HFFc6 (cell line): ENCODE measurements around the gene PCGF3. TPM values are rescaled to one million over a fixed set of nuclear protein-coding genes. Genes with fewer than 3 reads are reported as not detected.

Source experiments
- DNase-seq: peaks from one replicate; pipeline ENCODE4 v3.0.0-alpha.2; 2018
- H3K27ac Mint-ChIP-seq: 2 replicates; pipeline ENCODE4 v1.8.0; 2020; ENCODE audit warnings: mild to moderate bottlenecking, mixed read lengths
- H3K27me3 Mint-ChIP-seq: 2 replicates; pipeline ENCODE4 v1.8.0; 2021; ENCODE audit warnings: mild to moderate bottlenecking, moderate library complexity, mixed read lengths; ENCODE audit not compliant: insufficient read depth
- H3K36me3 Mint-ChIP-seq: 2 replicates; pipeline ENCODE4 v1.8.0; 2021; ENCODE audit warnings: low read depth, mixed read lengths
- H3K4me1 Mint-ChIP-seq: 2 replicates; pipeline ENCODE4 v1.8.0; 2020; ENCODE audit warnings: low read depth, mixed read lengths
- H3K4me3 Mint-ChIP-seq: 2 replicates; pipeline ENCODE4 v1.8.0; 2020; ENCODE audit warnings: mild to moderate bottlenecking, moderate library complexity, mixed read lengths
- H3K9me3 Mint-ChIP-seq: 2 replicates; pipeline ENCODE4 v1.8.0; 2020; ENCODE audit warnings: mild to moderate bottlenecking, mixed read lengths
- CTCF ChIP-seq: fragments of 200-600 bp; sonication (generic); IDR thresholded peaks from 2 replicates; pipeline ENCODE4 v1.5.0; 2021; ENCODE audit warnings: antibody characterized with exemption, mild to moderate bottlenecking
- total RNA-seq, 6 experiments: library from RNA; stranded (reverse); fragmentation: NEBNext Ultra II Directional; extraction: Animal tissue kit (Norgen Biotek cat#: 25700); gene quantifications; 2 replicates in 1 of 6; 3 replicates in 5 of 6; pipeline ENCODE4 v1.2.3, GENCODE V29; 2021

The PCGF3 gene
- total RNA-seq, 6 experiments from 2014 or later = 28.5 to 34.5 (median 30.2) TPM

GRCh38 chr4:712093-712492, 6.5 kb downstream of the PCGF3 start:
- DNase-seq = no peak
- no peak overlapping the region for H3K4me3 Mint-ChIP-seq
- H3K9me3 Mint-ChIP-seq = peaks cover 5% of the 10 kb centered on the region
- peaks cover 12% of the 10 kb centered on the region for H3K4me1 Mint-ChIP-seq
- peaks cover 3% of the 10 kb centered on the region; the same call in 1 of the 2 replicates for H3K27me3 Mint-ChIP-seq
- no peak for TF ChIP-seq CTCF
- H3K36me3 Mint-ChIP-seq = peaks cover 34% of the 10 kb centered on the region
- no peak overlapping the region for H3K27ac Mint-ChIP-seq

GRCh38 chr4:712916-713632, 7.4 kb downstream of the PCGF3 start:
- no peak for TF ChIP-seq CTCF
- DNase-seq = no peak
- H3K27ac Mint-ChIP-seq = no peak overlapping the region
- H3K9me3 Mint-ChIP-seq = peaks cover 11% of the 10 kb centered on the region
- H3K4me3 Mint-ChIP-seq = no peak overlapping the region
- H3K4me1 Mint-ChIP-seq = peaks cover 12% of the 10 kb centered on the region
- H3K27me3 Mint-ChIP-seq = peaks cover 3% of the 10 kb centered on the region; the same call in 1 of the 2 replicates
- peaks cover 39% of the 10 kb centered on the region for H3K36me3 Mint-ChIP-seq

GRCh38 chr4:714087-714486, 8.5 kb downstream of the PCGF3 start:
- peaks cover 34% of the 10 kb centered on the region for H3K36me3 Mint-ChIP-seq
- H3K27me3 Mint-ChIP-seq = peaks cover 3% of the 10 kb centered on the region; the same call in 1 of the 2 replicates
- H3K4me3 Mint-ChIP-seq = no peak overlapping the region
- DNase-seq = no peak
- no peak overlapping the region for H3K27ac Mint-ChIP-seq
- TF ChIP-seq CTCF = no peak
- H3K4me1 Mint-ChIP-seq = peaks cover 6% of the 10 kb centered on the region
- peaks cover 12% of the 10 kb centered on the region for H3K9me3 Mint-ChIP-seq

GRCh38 chr4:717601-718320, 12.1 kb downstream of the PCGF3 start:
- no peak overlapping the region for H3K27ac Mint-ChIP-seq
- TF ChIP-seq CTCF = no peak

GRCh38 chr4:718460-718859, 12.8 kb downstream of the PCGF3 start:
- Mint-ChIP-seq H3K27ac (no peak overlapping the region), H3K9me3 (peaks cover 36% of the 10 kb centered on the region)

More at GRCh38 chr4:717601-718320, 12.1 kb downstream of the PCGF3 start:
- Mint-ChIP-seq H3K4me1 (peaks cover 5% of the 10 kb centered on the region; the same call in 1 of the 2 replicates), H3K36me3 (peaks cover 48% of the 10 kb centered on the region), H3K27me3 (peaks cover 3% of the 10 kb centered on the region; the same call in 1 of the 2 replicates), H3K4me3 (no peak overlapping the region), H3K9me3 (peaks cover 36% of the 10 kb centered on the region)
- no peak for DNase-seq

More at GRCh38 chr4:718460-718859, 12.8 kb downstream of the PCGF3 start:
- H3K4me3 Mint-ChIP-seq = no peak overlapping the region
- no peak for DNase-seq
- H3K4me1 Mint-ChIP-seq = peaks cover 5% of the 10 kb centered on the region; the same call in 1 of the 2 replicates
- TF ChIP-seq CTCF = no peak
- peaks cover 48% of the 10 kb centered on the region for H3K36me3 Mint-ChIP-seq
- H3K27me3 Mint-ChIP-seq = peaks cover 5% of the 10 kb centered on the region
